Panc1 (cell line): ENCODE results near the gene LRRC63. TPM values are rescaled to one million over a fixed set of nuclear protein-coding genes. Genes with fewer than 3 reads are reported as not detected.
"Not testable (repeated sequence)": the region's sequence is repeated elsewhere in the genome, so short reads cannot be mapped to it uniquely, and the experiment has no call there.

Experiments
- ATAC-seq: fragments of 200-7000 bp; cut with Tn5 transposase; 2 replicates; pipeline ENCODE4 v1.9.1; 2020; ENCODE audit warnings: mild to moderate bottlenecking, moderate library complexity
- Bru-seq: library from RNA; stranded (reverse); fragments of 400-500 nt; gene quantifications from one replicate; lab custom pipeline; 2021; lab: Mats Ljungman, UMichigan
- BruChase-seq, 2 experiments: library from RNA; stranded (reverse); fragments of 400-500 nt; gene quantifications; one replicate each; lab custom pipeline; 2021; lab: Mats Ljungman, UMichigan
- BruUV-seq: library from RNA; stranded (reverse); fragments of 400-500 nt; replicated peaks from 2 replicates; lab custom pipeline; 2021; lab: Mats Ljungman, UMichigan
- CTCF ChIA-PET: fragments of 300-600 bp; sonication (Branson Sonifier 250); formaldehyde crosslinking; loops from one replicate; lab custom pipeline; 2022; ENCODE audit warnings: antibody characterized with exemption; lab: Charles Lee
- POLR2A ChIA-PET: fragments of 300-600 bp; sonication (Branson Sonifier 250); formaldehyde crosslinking; loops from one replicate; lab custom pipeline; 2022; ENCODE audit warnings: antibody characterized with exemption; lab: Charles Lee
- DNase-seq: peaks from one replicate; pipeline ENCODE4 v3.0.0-alpha.2; 2010; ENCODE audit warnings: low read depth, low spot score
- H3K27ac ChIP-seq: 2 replicates; pipeline ENCODE4 v1.5.1; 2011; ENCODE audit warnings: mild to moderate bottlenecking, low read length, inconsistent platforms
- H3K27me3 ChIP-seq: fragments of 200-500 bp; sonication (Bioruptor generic); 2 replicates; pipeline ENCODE4 v1.6.0; 2014; ENCODE audit warnings: low read length, inconsistent platforms; ENCODE audit not compliant: control insufficient read depth, insufficient read depth
- H3K36me3 ChIP-seq: fragments of 200-500 bp; sonication (Bioruptor generic); 2 replicates; pipeline ENCODE4 v1.5.1; 2014; ENCODE audit warnings: inconsistent platforms, mild to moderate bottlenecking, low read length, moderate library complexity; ENCODE audit not compliant: control insufficient read depth, insufficient read depth
- H3K4me1 ChIP-seq: 2 replicates; pipeline ENCODE4 v1.5.1; 2011; ENCODE audit warnings: inconsistent platforms, mild to moderate bottlenecking, low read length, moderate library complexity; ENCODE audit not compliant: control insufficient read depth, insufficient read depth
- H3K4me3 ChIP-seq, 2 experiments: 2 replicates each; pipeline ENCODE4 v1.5.1; 2011 to 2012; ENCODE audit warnings: low read depth in 2 of 2, low read length in 2 of 2, mild to moderate bottlenecking in 2 of 2, inconsistent platforms in 1 of 2, moderate library complexity in 1 of 2
- H3K9me3 ChIP-seq: fragments of 200-500 bp; sonication (Bioruptor generic); 2 replicates; pipeline ENCODE4 v1.5.1; 2014; ENCODE audit warnings: low read depth, mild to moderate bottlenecking, inconsistent platforms, low read length, moderate library complexity; ENCODE audit not compliant: control insufficient read depth, insufficient read depth
- POLR2AphosphoS5 ChIP-seq: IDR thresholded peaks from 2 replicates; pipeline ENCODE4 v1.6.1; 2012; ENCODE audit warnings: mild to moderate bottlenecking, low read depth, low read length, moderate library complexity
- REST ChIP-seq, 2 experiments: IDR thresholded peaks; 2 replicates each; pipeline ENCODE4 v1.6.1; 2011 to 2012; ENCODE audit warnings: low read depth in 2 of 2, control low read depth in 1 of 2, low read length in 1 of 2, mild to moderate bottlenecking in 1 of 2, moderate library complexity in 1 of 2; ENCODE audit not compliant: insufficient read depth in 1 of 2
- SIN3A ChIP-seq: IDR thresholded peaks from 2 replicates; pipeline ENCODE4 v1.6.1; 2012; ENCODE audit warnings: low read depth, mild to moderate bottlenecking, low read length, moderate library complexity, borderline replicate concordance; ENCODE audit not compliant: insufficient read depth
- TCF7L2 ChIP-seq: IDR thresholded peaks from 2 replicates; pipeline ENCODE4 v1.6.1; 2011; ENCODE audit warnings: mild to moderate bottlenecking, low read depth, low read length, inconsistent platforms
- in situ Hi-C: cut with HindIII; loops from 2 replicates; pipeline ENCODE4 v1.10.0; 2016; ENCODE audit warnings: low sequenced_read_pairs, low pct_unique_long_range_greater_than_20kb
- intact Hi-C: fragments of 100-400 bp; cut with micrococcal nuclease; formaldehyde crosslinking; loops from one replicate; pipeline ENCODE4 v1.10.0; 2022; ENCODE audit not compliant: unreplicated experiment
- long read RNA-seq: library from polyadenylated mRNA; unstranded; transcript quantifications from one replicate; pipeline ENCODE4 v2.0.0, GENCODE V29; 2021; ENCODE audit not compliant: unreplicated experiment
- polyA plus RNA-seq: library from polyadenylated mRNA; unstranded; fragments of >200 nt; gene quantifications from one replicate; pipeline ENCODE4 v1.2.1, GENCODE V29; 2012; ENCODE audit warnings: missing spikeins; ENCODE audit not compliant: insufficient read length
- total RNA-seq: library from RNA; stranded (reverse); gene quantifications from one replicate; pipeline ENCODE4 v1.2.1, GENCODE V29; 2021; ENCODE audit not compliant: unreplicated experiment
- TF ChIP-seq, protein P1 (sequence below): fragments of 450-650 bp; IDR thresholded peaks from 2 replicates; pipeline ENCODE4 v1.5.1; 2017; ENCODE audit warnings: mild to moderate bottlenecking

Gene LRRC63
- total RNA-seq = 0.15 TPM
- polyA plus RNA-seq = not detected
- percentile 18 among the genes with signal in this experiment for Bru-seq, nascent RNA
- percentile 31 among the genes with signal in this experiment for BruChase-seq, experiment 1, labeled RNA remaining after a 2-hour chase
- BruChase-seq, experiment 2, labeled RNA remaining after a 6-hour chase = percentile 22 among the genes with signal in this experiment
- long read RNA-seq = 0 reads

DNA sequence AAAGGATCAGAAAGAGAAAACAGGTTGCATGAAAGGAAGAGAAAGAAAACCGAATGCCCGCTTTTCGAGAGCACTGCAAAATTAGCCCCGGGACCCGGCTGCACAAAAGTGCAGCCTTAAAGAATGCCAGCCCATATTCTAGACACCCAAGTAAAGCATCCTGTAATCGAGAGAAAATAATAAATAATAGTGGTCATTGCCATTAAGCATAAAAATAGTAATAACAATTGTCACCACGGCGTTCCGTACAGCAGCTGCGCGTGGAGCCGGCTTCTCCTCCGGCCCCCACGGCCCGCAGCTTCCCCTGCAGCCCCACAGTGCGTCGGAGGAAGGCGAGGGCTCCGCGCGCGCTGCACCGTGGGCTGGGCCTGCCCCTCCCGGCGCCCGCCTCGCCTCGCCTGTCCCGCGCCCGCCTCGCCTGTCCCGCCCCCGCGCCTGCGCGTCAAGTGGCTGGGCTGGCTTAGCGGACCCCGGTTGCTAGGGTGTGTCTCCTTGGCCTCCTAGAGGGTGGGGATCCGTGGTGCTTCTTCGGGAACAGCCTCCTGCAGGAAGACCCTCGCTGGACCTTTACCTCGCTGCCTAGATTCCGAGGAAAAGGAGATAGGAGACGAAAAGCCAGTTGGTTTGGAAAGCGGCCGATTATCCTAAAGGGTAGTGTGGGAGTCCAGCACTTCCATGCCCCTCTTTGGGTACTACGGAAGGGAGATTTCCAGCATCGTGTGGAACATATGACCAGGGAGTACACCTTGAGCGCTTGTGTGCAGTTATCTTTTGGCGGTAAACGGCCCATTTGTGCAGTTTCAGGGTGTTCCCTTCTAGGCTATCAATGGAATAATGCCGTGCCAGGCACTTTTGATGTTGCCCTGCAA lies at the start of gene LRRC63:
Gene LRRC63 (plus strand): TSS at position 446 of the 869 bp plus-strand sequence. CDS start 1,107 bp downstream, outside the sequence.
- ATAC-seq (peak; percentile 100), DNase-seq (no peak)
- in situ Hi-C loops = no loop called here
- H3K4me3 ChIP-seq = peak within 1 kb of the TSS; percentile 48 to 70
- no peaks in the 10 kb centered on the region for H3K36me3 ChIP-seq
- intact Hi-C loops = no loop called here
- ChIA-PET CTCF (no interaction called here), POLR2A (no interaction called here)
- H3K27ac ChIP-seq = no peak within 1 kb of the TSS
- TF ChIP-seq SIN3A (no peak), REST (IDR thresholded peaks at IDR 0.05; ENCODE audit: insufficient read depth in 1 of 2, low read depth in 2 of 2, low read length in 1 of 2) (no peak), TCF7L2 (no peak), POLR2AphosphoS5 (no peak)
- TF ChIP-seq, protein P1, sequence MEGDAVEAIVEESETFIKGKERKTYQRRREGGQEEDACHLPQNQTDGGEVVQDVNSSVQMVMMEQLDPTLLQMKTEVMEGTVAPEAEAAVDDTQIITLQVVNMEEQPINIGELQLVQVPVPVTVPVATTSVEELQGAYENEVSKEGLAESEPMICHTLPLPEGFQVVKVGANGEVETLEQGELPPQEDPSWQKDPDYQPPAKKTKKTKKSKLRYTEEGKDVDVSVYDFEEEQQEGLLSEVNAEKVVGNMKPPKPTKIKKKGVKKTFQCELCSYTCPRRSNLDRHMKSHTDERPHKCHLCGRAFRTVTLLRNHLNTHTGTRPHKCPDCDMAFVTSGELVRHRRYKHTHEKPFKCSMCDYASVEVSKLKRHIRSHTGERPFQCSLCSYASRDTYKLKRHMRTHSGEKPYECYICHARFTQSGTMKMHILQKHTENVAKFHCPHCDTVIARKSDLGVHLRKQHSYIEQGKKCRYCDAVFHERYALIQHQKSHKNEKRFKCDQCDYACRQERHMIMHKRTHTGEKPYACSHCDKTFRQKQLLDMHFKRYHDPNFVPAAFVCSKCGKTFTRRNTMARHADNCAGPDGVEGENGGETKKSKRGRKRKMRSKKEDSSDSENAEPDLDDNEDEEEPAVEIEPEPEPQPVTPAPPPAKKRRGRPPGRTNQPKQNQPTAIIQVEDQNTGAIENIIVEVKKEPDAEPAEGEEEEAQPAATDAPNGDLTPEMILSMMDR = no peak
- no TSS peak for BruUV-seq
- no peaks in the 10 kb centered on the region for H3K4me1 ChIP-seq
- H3K9me3 ChIP-seq = no peaks in the 10 kb centered on the region
- peaks cover 2% of the 10 kb centered on the region; the same call in 1 of the 2 replicates for H3K27me3 ChIP-seq

DNA sequence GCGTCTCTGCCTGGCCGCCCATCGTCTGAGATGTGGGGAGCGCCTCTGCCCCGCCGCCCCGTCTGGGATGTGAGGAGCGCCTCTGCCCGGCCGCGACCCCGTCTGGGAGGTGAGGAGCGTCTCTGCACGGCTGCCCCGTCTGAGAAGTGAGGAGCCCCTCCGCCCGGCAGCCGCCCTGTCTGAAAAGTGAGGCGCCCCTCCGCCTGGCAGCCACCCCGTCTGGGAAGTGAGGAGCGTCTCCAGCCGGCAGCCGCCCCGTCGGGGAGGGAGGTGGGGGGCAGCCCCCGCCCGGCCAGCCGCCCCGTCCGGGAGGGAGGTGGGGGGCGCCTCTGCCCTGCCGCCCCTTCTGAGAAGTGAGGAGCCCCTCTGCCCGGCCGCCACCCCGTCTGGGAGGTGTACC lies 49.0 kb upstream of the LRRC63 start:
- in situ Hi-C loops, H3K4me3 ChIP-seq, POLR2A ChIA-PET, H3K4me1 ChIP-seq, BruUV-seq, ATAC-seq, CTCF ChIA-PET, H3K36me3 ChIP-seq, H3K27ac ChIP-seq, H3K9me3 ChIP-seq, DNase-seq, H3K27me3 ChIP-seq: not testable (repeated sequence)
- intact Hi-C loops = loop anchor here (5.0 kb wide), 1 partner anchor 355 kb away; no protein-coding TSS in a partner anchor
